ENCODE results near the gene HTRA3. TPM values are rescaled to one million over a fixed set of nuclear protein-coding genes. Genes with fewer than 3 reads are reported as not detected.

Gene HTRA3
- total RNA-seq, 2 donors from 2014 or later = 52.6 to 55.5 TPM

DNA sequence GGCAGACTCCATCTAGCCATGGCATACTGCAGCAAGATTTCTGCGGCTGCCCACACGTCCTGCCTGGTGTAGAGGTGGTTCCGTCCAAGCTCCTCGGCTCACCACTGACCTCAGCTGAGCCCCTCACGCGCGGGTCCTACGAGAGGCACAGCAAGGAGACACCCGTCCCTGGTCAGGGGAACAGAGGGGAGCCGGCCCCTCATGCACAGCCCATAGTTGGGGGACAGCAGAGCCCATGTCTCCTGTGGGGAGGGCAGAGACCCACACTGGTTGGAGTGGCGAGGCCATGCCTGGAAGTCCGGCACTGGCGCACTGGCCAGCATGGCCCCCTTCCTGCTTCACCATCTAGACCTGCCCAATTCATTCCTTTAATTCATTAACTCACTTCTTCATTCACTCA lies 80.8 kb downstream of the HTRA3 start:
- H3K27me3 ChIP-seq (replicated peaks; ENCODE audit: insufficient read depth) = no peaks in the 10 kb centered on the region
- H3K4me1 ChIP-seq (ENCODE audit: control insufficient read depth in 1 of 2, low read depth in 2 of 2) = peaks cover 18 to 52% of the 10 kb centered on the region in 2 donors
- TF ChIP-seq, protein P1, sequence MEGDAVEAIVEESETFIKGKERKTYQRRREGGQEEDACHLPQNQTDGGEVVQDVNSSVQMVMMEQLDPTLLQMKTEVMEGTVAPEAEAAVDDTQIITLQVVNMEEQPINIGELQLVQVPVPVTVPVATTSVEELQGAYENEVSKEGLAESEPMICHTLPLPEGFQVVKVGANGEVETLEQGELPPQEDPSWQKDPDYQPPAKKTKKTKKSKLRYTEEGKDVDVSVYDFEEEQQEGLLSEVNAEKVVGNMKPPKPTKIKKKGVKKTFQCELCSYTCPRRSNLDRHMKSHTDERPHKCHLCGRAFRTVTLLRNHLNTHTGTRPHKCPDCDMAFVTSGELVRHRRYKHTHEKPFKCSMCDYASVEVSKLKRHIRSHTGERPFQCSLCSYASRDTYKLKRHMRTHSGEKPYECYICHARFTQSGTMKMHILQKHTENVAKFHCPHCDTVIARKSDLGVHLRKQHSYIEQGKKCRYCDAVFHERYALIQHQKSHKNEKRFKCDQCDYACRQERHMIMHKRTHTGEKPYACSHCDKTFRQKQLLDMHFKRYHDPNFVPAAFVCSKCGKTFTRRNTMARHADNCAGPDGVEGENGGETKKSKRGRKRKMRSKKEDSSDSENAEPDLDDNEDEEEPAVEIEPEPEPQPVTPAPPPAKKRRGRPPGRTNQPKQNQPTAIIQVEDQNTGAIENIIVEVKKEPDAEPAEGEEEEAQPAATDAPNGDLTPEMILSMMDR (IDR thresholded peaks at IDR 0.05) = no peak
- ATAC-seq (ENCODE audit: insufficient number of reproducible peaks, low FRiP score, low read depth) (no peak), DNase-seq (ENCODE audit: low spot score) (no peak)
- H3K9me3 ChIP-seq = no peaks in the 10 kb centered on the region
- no peak overlapping the region for H3K27ac ChIP-seq
- H3K4me3 ChIP-seq = no peak overlapping the region
- no peaks in the 10 kb centered on the region for H3K36me3 ChIP-seq

DNA sequence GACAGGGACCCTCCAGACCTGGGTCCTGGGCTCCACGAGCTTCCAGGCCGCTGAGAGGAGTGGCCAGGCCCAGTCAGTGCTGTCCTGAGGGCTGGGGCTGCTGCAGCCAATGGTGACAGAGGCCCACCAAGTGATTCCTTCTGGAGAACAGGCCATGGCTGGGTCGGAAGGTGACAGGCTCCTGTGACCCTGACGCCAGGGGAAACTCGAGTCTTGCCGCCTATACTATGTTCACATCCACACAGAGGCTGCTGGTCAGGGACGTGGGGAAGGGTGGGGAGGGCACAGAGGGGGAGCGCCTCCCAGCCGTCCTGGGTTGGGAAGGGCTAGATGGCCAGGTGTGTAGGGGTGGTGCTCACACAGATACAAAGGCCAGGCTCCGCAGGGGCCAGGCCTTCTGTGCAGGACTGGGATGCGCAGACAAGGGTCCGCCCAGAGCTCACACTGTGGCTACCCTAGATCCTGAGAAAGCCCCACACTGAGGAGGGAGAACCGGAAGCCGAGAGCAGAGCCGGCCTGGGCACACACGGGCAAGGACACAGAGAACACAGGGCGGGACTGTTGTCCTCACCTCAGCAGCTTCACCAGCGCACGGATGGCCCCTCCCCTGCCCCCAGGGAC lies 81.4 kb downstream of the HTRA3 start:
- H3K27me3 ChIP-seq (replicated peaks; ENCODE audit: insufficient read depth) = no peaks in the 10 kb centered on the region

DNA sequence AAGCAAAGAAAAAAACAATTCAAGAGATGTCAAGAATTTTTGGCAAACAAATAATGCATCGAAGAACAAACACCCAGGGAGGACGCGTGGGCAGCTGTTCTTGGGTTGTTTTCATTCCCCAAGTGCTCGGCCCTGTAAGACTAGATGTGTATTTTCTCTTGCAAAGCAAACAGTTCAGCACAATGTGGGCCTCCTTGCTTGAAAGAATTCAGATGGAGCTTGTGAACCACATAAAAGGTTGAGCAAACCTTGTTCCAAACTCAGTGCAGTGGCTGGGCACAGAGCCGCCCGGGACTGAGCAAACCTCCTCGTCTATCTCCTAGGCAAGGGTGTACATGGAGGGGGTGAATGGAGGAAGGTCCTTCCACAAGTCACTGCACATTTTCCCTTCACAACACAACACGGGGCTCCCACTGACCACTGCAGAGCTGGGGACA lies 82.4 kb downstream of the HTRA3 start:
- DNase-seq (ENCODE audit: low spot score) (no peak), ATAC-seq (ENCODE audit: insufficient number of reproducible peaks, low FRiP score, low read depth) (no peak)
- Histone ChIP-seq H3K4me3 (no peak overlapping the region), H3K36me3 (no peaks in the 10 kb centered on the region), H3K27me3 (replicated peaks; ENCODE audit: insufficient read depth) (no peaks in the 10 kb centered on the region), H3K27ac (peak overlapping the region; percentile 19 to 68), H3K9me3 (no peaks in the 10 kb centered on the region), H3K4me1 (ENCODE audit: control insufficient read depth in 1 of 2, low read depth in 2 of 2) (peaks cover 14 to 40% of the 10 kb centered on the region in 2 donors)
- TF ChIP-seq, protein P1 (IDR thresholded peaks at IDR 0.05) = no peak

More for the DNA sequence above, 81.4 kb downstream of the HTRA3 start:
- TF ChIP-seq, protein P1 (IDR thresholded peaks at IDR 0.05) = no peak
- ATAC-seq (ENCODE audit: insufficient number of reproducible peaks, low FRiP score, low read depth) = no peak
- H3K27ac ChIP-seq = peak overlapping the region in 1 of 2 donors; percentile 68
- H3K36me3 ChIP-seq = no peaks in the 10 kb centered on the region
- no peak overlapping the region for H3K4me3 ChIP-seq
- no peaks in the 10 kb centered on the region for H3K9me3 ChIP-seq
- peaks cover 18 to 50% of the 10 kb centered on the region in 2 donors for H3K4me1 ChIP-seq (ENCODE audit: control insufficient read depth in 1 of 2, low read depth in 2 of 2)
- no peak for DNase-seq (ENCODE audit: low spot score)

DNA sequence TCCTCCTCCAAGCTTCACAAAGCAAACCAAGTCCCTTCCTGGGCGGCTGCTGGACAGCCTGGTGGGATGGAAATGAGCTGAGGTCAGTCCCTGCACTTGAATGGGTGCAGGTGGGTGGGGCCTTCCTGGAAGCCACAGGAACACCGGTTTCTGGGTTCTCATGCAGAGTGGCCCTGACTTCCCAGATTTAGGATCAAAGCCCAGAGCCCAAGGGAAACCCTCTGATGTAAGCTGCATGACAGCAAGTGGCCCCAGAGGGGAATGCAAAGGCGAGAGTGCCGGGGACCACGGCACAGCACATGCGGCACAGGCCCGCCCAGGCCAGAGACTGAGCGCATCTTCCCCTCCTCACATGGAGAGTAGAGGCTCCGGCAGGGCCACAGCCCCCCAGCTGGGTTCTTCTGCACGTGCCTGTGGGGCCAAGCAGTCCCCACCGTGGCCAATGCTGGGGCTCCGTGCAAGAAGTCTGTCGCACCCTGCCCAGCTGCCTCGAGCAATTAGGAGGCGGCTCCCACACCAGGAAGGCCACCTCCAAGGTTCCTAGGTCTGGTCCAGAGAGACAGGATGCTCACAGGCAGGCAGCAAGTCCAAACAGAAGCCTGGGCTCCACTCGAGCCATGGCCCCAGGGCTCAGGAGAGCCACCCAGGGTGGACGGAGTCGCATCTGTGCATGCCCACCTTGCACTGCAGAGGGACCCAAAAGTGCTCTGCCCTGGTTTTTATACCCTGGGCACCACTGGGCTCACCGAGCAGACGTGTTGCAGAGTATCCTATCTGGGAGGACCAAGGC lies 83.0 kb downstream of the HTRA3 start:
- ATAC-seq (ENCODE audit: insufficient number of reproducible peaks, low FRiP score, low read depth) = no peak
- peaks cover 14 to 36% of the 10 kb centered on the region in 2 donors for H3K4me1 ChIP-seq (ENCODE audit: control insufficient read depth in 1 of 2, low read depth in 2 of 2)
- no peak for DNase-seq (ENCODE audit: low spot score)

More for the DNA sequence above, 83.0 kb downstream of the HTRA3 start:
- TF ChIP-seq, protein P1 (IDR thresholded peaks at IDR 0.05) = no peak
- H3K27ac ChIP-seq = peak overlapping the region; percentile 19 to 68
- H3K4me3 ChIP-seq = no peak overlapping the region
- H3K27me3 ChIP-seq (replicated peaks; ENCODE audit: insufficient read depth) = no peaks in the 10 kb centered on the region
- H3K36me3 ChIP-seq = no peaks in the 10 kb centered on the region
- H3K9me3 ChIP-seq = no peaks in the 10 kb centered on the region

Measured in thoracic aorta (tissue), 2 donors.